Endothelial cell (in vitro differentiated cells): ENCODE results near the gene NTM. TPM values are rescaled to one million over a fixed set of nuclear protein-coding genes. Genes with fewer than 3 reads are reported as not detected.

Source experiments
- DNase-seq: peaks from one replicate; pipeline ENCODE4 v3.0.0; 2021; ENCODE audit warnings: low spot score
- H3K27ac Mint-ChIP-seq: one replicate; pipeline ENCODE4 v1.8.0; 2021; ENCODE audit warnings: mixed read lengths, inconsistent platforms; ENCODE audit not compliant: unreplicated experiment
- H3K27me3 Mint-ChIP-seq: one replicate; pipeline ENCODE4 v1.8.0; 2021; ENCODE audit warnings: mild to moderate bottlenecking, moderate library complexity, mixed read lengths, inconsistent platforms; ENCODE audit not compliant: unreplicated experiment
- H3K36me3 Mint-ChIP-seq: one replicate; pipeline ENCODE4 v1.8.0; 2021; ENCODE audit warnings: mild to moderate bottlenecking, low read depth, mixed read lengths, inconsistent platforms; ENCODE audit not compliant: unreplicated experiment
- H3K4me1 Mint-ChIP-seq: one replicate; pipeline ENCODE4 v1.8.0; 2021; ENCODE audit warnings: mild to moderate bottlenecking, mixed read lengths, inconsistent platforms; ENCODE audit not compliant: unreplicated experiment
- H3K4me3 Mint-ChIP-seq: one replicate; pipeline ENCODE4 v1.8.0; 2021; ENCODE audit warnings: mild to moderate bottlenecking, mixed read lengths, inconsistent platforms; ENCODE audit not compliant: unreplicated experiment
- H3K9me3 Mint-ChIP-seq: one replicate; pipeline ENCODE4 v1.8.0; 2021; ENCODE audit warnings: mixed read lengths, inconsistent platforms; ENCODE audit not compliant: unreplicated experiment
- CTCF ChIP-seq: fragments of 200-600 bp; sonication (generic); IDR thresholded peaks from one replicate; pipeline ENCODE4 v1.5.0; 2021; ENCODE audit warnings: antibody characterized with exemption; ENCODE audit not compliant: unreplicated experiment
- total RNA-seq: library from RNA; stranded (reverse); fragmentation: NEBNext Ultra II Directional; extraction: Animal tissue kit (Norgen Biotek cat#: 25700); gene quantifications from one replicate; pipeline ENCODE4 v1.2.1, GENCODE V29; 2021; ENCODE audit not compliant: unreplicated experiment

The NTM gene
- total RNA-seq, 1 donor from 2014 or later: 3.6 TPM

GRCh38 chr11:131893103-131893890 is 522.9 kb downstream of the NTM start:
- Mint-ChIP-seq H3K27ac (no peak overlapping the region), H3K4me1 (peaks cover 2% of the 10 kb centered on the region), H3K27me3 (no peaks in the 10 kb centered on the region), H3K36me3 (no peaks in the 10 kb centered on the region), H3K9me3 (no peaks in the 10 kb centered on the region), H3K4me3 (no peak overlapping the region)
- DNase-seq: no peak
- TF ChIP-seq CTCF: no peak

- Mint-ChIP-seq H3K27me3 (no peaks in the 10 kb centered on the region), H3K27ac (no peak overlapping the region), H3K4me3 (no peak overlapping the region), H3K4me1 (no peaks in the 10 kb centered on the region), H3K36me3 (no peaks in the 10 kb centered on the region), H3K9me3 (no peaks in the 10 kb centered on the region)
- DNase-seq: no peak
- TF ChIP-seq CTCF: no peak
These were observed 523.6 kb downstream of the NTM start for GRCh38 chr11:131893988-131894387.

- Mint-ChIP-seq H3K4me1 (peaks cover 1% of the 10 kb centered on the region), H3K9me3 (no peaks in the 10 kb centered on the region), H3K4me3 (no peak overlapping the region), H3K27me3 (no peaks in the 10 kb centered on the region), H3K27ac (no peak overlapping the region), H3K36me3 (no peaks in the 10 kb centered on the region)
- no peak for TF ChIP-seq CTCF
- DNase-seq: no peak
These were observed 524.5 kb downstream of the NTM start for GRCh38 chr11:131894615-131895544.

GRCh38 chr11:131895865-131896264 is 525.5 kb downstream of the NTM start:
- H3K4me3 Mint-ChIP-seq: no peak overlapping the region
- DNase-seq: no peak
- no peak overlapping the region for H3K27ac Mint-ChIP-seq
- no peaks in the 10 kb centered on the region for H3K9me3 Mint-ChIP-seq
- H3K27me3 Mint-ChIP-seq: no peaks in the 10 kb centered on the region
- no peaks in the 10 kb centered on the region for H3K36me3 Mint-ChIP-seq
- TF ChIP-seq CTCF: no peak
- peaks cover 8% of the 10 kb centered on the region for H3K4me1 Mint-ChIP-seq
